Panc1 (cell line): Measurements from ENCODE around the gene PRR22. TPM values are rescaled to one million over a fixed set of nuclear protein-coding genes. Genes with fewer than 3 reads are reported as not detected.

ENCODE experiments used
- ATAC-seq: fragments of 200-7000 bp; cut with Tn5 transposase; 2 replicates; pipeline ENCODE4 v1.9.1; 2020; ENCODE audit warnings: mild to moderate bottlenecking, moderate library complexity
- BruUV-seq: library from RNA; stranded (reverse); fragments of 400-500 nt; replicated peaks from 2 replicates; lab custom pipeline; 2021; lab: Mats Ljungman, UMichigan
- CTCF ChIA-PET: fragments of 300-600 bp; sonication (Branson Sonifier 250); formaldehyde crosslinking; loops from one replicate; lab custom pipeline; 2022; ENCODE audit warnings: antibody characterized with exemption; lab: Charles Lee
- POLR2A ChIA-PET: fragments of 300-600 bp; sonication (Branson Sonifier 250); formaldehyde crosslinking; loops from one replicate; lab custom pipeline; 2022; ENCODE audit warnings: antibody characterized with exemption; lab: Charles Lee
- DNase-seq: peaks from one replicate; pipeline ENCODE4 v3.0.0-alpha.2; 2010; ENCODE audit warnings: low read depth, low spot score
- H3K27ac ChIP-seq: 2 replicates; pipeline ENCODE4 v1.5.1; 2011; ENCODE audit warnings: mild to moderate bottlenecking, low read length, inconsistent platforms
- H3K27me3 ChIP-seq: fragments of 200-500 bp; sonication (Bioruptor generic); 2 replicates; pipeline ENCODE4 v1.6.0; 2014; ENCODE audit warnings: low read length, inconsistent platforms; ENCODE audit not compliant: control insufficient read depth, insufficient read depth
- H3K36me3 ChIP-seq: fragments of 200-500 bp; sonication (Bioruptor generic); 2 replicates; pipeline ENCODE4 v1.5.1; 2014; ENCODE audit warnings: inconsistent platforms, mild to moderate bottlenecking, low read length, moderate library complexity; ENCODE audit not compliant: control insufficient read depth, insufficient read depth
- H3K4me1 ChIP-seq: 2 replicates; pipeline ENCODE4 v1.5.1; 2011; ENCODE audit warnings: inconsistent platforms, mild to moderate bottlenecking, low read length, moderate library complexity; ENCODE audit not compliant: control insufficient read depth, insufficient read depth
- H3K4me3 ChIP-seq, 2 experiments: 2 replicates each; pipeline ENCODE4 v1.5.1; 2011 to 2012; ENCODE audit warnings: low read depth in 2 of 2, low read length in 2 of 2, mild to moderate bottlenecking in 2 of 2, inconsistent platforms in 1 of 2, moderate library complexity in 1 of 2
- H3K9me3 ChIP-seq: fragments of 200-500 bp; sonication (Bioruptor generic); 2 replicates; pipeline ENCODE4 v1.5.1; 2014; ENCODE audit warnings: low read depth, mild to moderate bottlenecking, inconsistent platforms, low read length, moderate library complexity; ENCODE audit not compliant: control insufficient read depth, insufficient read depth
- POLR2AphosphoS5 ChIP-seq: IDR thresholded peaks from 2 replicates; pipeline ENCODE4 v1.6.1; 2012; ENCODE audit warnings: mild to moderate bottlenecking, low read depth, low read length, moderate library complexity
- SIN3A ChIP-seq: IDR thresholded peaks from 2 replicates; pipeline ENCODE4 v1.6.1; 2012; ENCODE audit warnings: low read depth, mild to moderate bottlenecking, low read length, moderate library complexity, borderline replicate concordance; ENCODE audit not compliant: insufficient read depth
- TCF7L2 ChIP-seq: IDR thresholded peaks from 2 replicates; pipeline ENCODE4 v1.6.1; 2011; ENCODE audit warnings: mild to moderate bottlenecking, low read depth, low read length, inconsistent platforms
- in situ Hi-C: cut with HindIII; loops from 2 replicates; pipeline ENCODE4 v1.10.0; 2016; ENCODE audit warnings: low sequenced_read_pairs, low pct_unique_long_range_greater_than_20kb
- intact Hi-C: fragments of 100-400 bp; cut with micrococcal nuclease; formaldehyde crosslinking; loops from one replicate; pipeline ENCODE4 v1.10.0; 2022; ENCODE audit not compliant: unreplicated experiment
- total RNA-seq: library from RNA; stranded (reverse); gene quantifications from one replicate; pipeline ENCODE4 v1.2.1, GENCODE V29; 2021; ENCODE audit not compliant: unreplicated experiment
- TF ChIP-seq, protein P1 (sequence below), 2 experiments: IDR thresholded peaks; 2 replicates each; pipeline ENCODE4 v1.6.1; 2011 to 2012; ENCODE audit warnings: low read depth in 2 of 2, control low read depth in 1 of 2, low read length in 1 of 2, mild to moderate bottlenecking in 1 of 2, moderate library complexity in 1 of 2; ENCODE audit not compliant: insufficient read depth in 1 of 2
- TF ChIP-seq, protein P2 (sequence below): fragments of 450-650 bp; IDR thresholded peaks from 2 replicates; pipeline ENCODE4 v1.5.1; 2017; ENCODE audit warnings: mild to moderate bottlenecking

The PRR22 gene
- total RNA-seq, 1 experiment from 2014 or later = 5.9 TPM

- TF ChIP-seq, protein P1, sequence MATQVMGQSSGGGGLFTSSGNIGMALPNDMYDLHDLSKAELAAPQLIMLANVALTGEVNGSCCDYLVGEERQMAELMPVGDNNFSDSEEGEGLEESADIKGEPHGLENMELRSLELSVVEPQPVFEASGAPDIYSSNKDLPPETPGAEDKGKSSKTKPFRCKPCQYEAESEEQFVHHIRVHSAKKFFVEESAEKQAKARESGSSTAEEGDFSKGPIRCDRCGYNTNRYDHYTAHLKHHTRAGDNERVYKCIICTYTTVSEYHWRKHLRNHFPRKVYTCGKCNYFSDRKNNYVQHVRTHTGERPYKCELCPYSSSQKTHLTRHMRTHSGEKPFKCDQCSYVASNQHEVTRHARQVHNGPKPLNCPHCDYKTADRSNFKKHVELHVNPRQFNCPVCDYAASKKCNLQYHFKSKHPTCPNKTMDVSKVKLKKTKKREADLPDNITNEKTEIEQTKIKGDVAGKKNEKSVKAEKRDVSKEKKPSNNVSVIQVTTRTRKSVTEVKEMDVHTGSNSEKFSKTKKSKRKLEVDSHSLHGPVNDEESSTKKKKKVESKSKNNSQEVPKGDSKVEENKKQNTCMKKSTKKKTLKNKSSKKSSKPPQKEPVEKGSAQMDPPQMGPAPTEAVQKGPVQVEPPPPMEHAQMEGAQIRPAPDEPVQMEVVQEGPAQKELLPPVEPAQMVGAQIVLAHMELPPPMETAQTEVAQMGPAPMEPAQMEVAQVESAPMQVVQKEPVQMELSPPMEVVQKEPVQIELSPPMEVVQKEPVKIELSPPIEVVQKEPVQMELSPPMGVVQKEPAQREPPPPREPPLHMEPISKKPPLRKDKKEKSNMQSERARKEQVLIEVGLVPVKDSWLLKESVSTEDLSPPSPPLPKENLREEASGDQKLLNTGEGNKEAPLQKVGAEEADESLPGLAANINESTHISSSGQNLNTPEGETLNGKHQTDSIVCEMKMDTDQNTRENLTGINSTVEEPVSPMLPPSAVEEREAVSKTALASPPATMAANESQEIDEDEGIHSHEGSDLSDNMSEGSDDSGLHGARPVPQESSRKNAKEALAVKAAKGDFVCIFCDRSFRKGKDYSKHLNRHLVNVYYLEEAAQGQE (IDR thresholded peaks at IDR 0.05; ENCODE audit: insufficient read depth in 1 of 2, low read depth in 2 of 2, low read length in 1 of 2) = no peak
- no peak for TF ChIP-seq POLR2AphosphoS5
- TF ChIP-seq SIN3A = no peak
- TF ChIP-seq TCF7L2 = no peak
- TF ChIP-seq, protein P2, sequence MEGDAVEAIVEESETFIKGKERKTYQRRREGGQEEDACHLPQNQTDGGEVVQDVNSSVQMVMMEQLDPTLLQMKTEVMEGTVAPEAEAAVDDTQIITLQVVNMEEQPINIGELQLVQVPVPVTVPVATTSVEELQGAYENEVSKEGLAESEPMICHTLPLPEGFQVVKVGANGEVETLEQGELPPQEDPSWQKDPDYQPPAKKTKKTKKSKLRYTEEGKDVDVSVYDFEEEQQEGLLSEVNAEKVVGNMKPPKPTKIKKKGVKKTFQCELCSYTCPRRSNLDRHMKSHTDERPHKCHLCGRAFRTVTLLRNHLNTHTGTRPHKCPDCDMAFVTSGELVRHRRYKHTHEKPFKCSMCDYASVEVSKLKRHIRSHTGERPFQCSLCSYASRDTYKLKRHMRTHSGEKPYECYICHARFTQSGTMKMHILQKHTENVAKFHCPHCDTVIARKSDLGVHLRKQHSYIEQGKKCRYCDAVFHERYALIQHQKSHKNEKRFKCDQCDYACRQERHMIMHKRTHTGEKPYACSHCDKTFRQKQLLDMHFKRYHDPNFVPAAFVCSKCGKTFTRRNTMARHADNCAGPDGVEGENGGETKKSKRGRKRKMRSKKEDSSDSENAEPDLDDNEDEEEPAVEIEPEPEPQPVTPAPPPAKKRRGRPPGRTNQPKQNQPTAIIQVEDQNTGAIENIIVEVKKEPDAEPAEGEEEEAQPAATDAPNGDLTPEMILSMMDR = no peak
- no TSS peak for BruUV-seq
- H3K4me1 ChIP-seq = peaks cover 3% of the 10 kb centered on the region; the same call in 1 of the 2 replicates
- no peak for ATAC-seq
- no peaks in the 10 kb centered on the region for H3K27me3 ChIP-seq
- intact Hi-C loops (no loop called here), in situ Hi-C loops (no loop called here)
- no peak overlapping the region for H3K4me3 ChIP-seq
- CTCF ChIA-PET = interaction anchor here (0.6 kb wide), 1 partner anchor 57 kb away, joined by 3 read pairs; no protein-coding TSS in a partner anchor
- H3K27ac ChIP-seq = no peak overlapping the region
- H3K36me3 ChIP-seq = no peaks in the 10 kb centered on the region
- H3K9me3 ChIP-seq = no peaks in the 10 kb centered on the region
- no peak for DNase-seq
- POLR2A ChIA-PET = no interaction called here
These were observed 6.1 kb downstream of the PRR22 start for GRCh38 chr19:5778402-5778801.

DNA sequence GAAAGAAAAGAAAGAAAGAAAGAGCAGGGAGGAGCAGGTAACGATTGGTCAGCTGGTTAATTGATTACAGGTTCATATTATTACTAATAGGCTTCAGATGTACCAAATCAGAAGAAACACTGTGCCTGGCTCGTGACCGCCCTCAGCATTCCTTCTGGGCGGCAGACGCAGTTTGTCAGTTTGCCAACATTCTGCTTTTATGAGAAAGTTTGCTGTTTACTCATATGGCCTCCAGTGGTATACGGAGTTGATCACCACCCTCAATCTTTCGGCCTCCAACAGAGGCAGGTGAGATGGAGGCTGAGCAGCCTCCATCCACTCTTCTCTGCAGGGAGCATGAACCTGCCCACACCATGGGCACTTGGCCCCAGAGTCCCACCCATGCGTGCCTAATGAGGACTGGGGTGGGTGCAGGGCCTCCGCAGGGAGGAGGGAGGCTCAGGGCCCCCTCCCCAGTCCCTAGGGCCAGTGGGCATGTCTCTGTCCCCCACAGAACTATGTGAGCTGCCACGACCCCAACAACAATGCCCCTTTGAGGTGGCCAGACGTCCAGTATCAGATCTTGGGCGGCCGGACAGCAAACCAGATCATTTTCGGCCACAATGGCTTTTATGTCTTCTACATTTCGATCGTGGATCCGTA, 8.8 kb downstream of the PRR22 start:
- no peak overlapping the region for H3K27ac ChIP-seq
- in situ Hi-C loops = no loop called here
- POLR2A ChIA-PET = no interaction called here
- H3K9me3 ChIP-seq = no peaks in the 10 kb centered on the region
- TF ChIP-seq TCF7L2 = no peak
- TF ChIP-seq POLR2AphosphoS5 = no peak
- TF ChIP-seq, protein P1 (IDR thresholded peaks at IDR 0.05; ENCODE audit: insufficient read depth in 1 of 2, low read depth in 2 of 2, low read length in 1 of 2) = no peak
- no peak for TF ChIP-seq SIN3A
- TF ChIP-seq, protein P2 = no peak
- H3K27me3 ChIP-seq = no peaks in the 10 kb centered on the region
- ATAC-seq = no peak
- CTCF ChIA-PET = interaction anchor here (0.8 kb wide), 1 partner anchor 18 kb away, joined by 4 read pairs; no protein-coding TSS in a partner anchor
- H3K4me3 ChIP-seq = no peak overlapping the region
- H3K36me3 ChIP-seq = no peaks in the 10 kb centered on the region
- peaks cover 3% of the 10 kb centered on the region; the same call in 1 of the 2 replicates for H3K4me1 ChIP-seq
- DNase-seq = no peak
- BruUV-seq = no TSS peak
- intact Hi-C loops = no loop called here
